Trophoblast cell (in vitro differentiated cells and primary cell): ENCODE measurements around the gene PANK2.
A peak's percentile ranks its signal among the peaks of the same experiment; 100 is the strongest.

Source experiments
- DNase-seq, 2 donors: peaks; one replicate each; pipeline ENCODE4 v3.0.0-alpha.2; 2016
- H2AFZ ChIP-seq: 2 replicates; pipeline ENCODE4 v1.6.1; 2013; ENCODE audit warnings: low read length, moderate library complexity, mild to moderate bottlenecking; ENCODE audit not compliant: insufficient read depth, poor library complexity
- H2AK5ac ChIP-seq: 2 replicates; pipeline ENCODE4 v1.6.1; 2013; ENCODE audit warnings: mild to moderate bottlenecking, low read length
- H2BK120ac ChIP-seq: 2 replicates; pipeline ENCODE4 v1.6.1; 2013; ENCODE audit warnings: low read length, mild to moderate bottlenecking, moderate library complexity; ENCODE audit not compliant: insufficient read depth, poor library complexity
- H2BK12ac ChIP-seq: 2 replicates; pipeline ENCODE4 v1.6.1; 2013; ENCODE audit warnings: mild to moderate bottlenecking, low read length, moderate library complexity
- H2BK5ac ChIP-seq: 2 replicates; pipeline ENCODE4 v1.6.1; 2013; ENCODE audit warnings: low read length, low read depth, moderate library complexity, mild to moderate bottlenecking; ENCODE audit not compliant: poor library complexity
- H3K14ac ChIP-seq: 2 replicates; pipeline ENCODE4 v1.6.1; 2013; ENCODE audit warnings: mild to moderate bottlenecking, low read length
- H3K18ac ChIP-seq: 2 replicates; pipeline ENCODE4 v1.6.1; 2013; ENCODE audit warnings: mild to moderate bottlenecking, low read length
- H3K23ac ChIP-seq: 2 replicates; pipeline ENCODE4 v1.6.1; 2013; ENCODE audit warnings: low read length
- H3K27ac ChIP-seq: 2 replicates; pipeline ENCODE4 v1.5.1; 2013; ENCODE audit warnings: low read depth, mild to moderate bottlenecking, inconsistent platforms, low read length, moderate library complexity
- H3K27me3 ChIP-seq: 2 replicates; pipeline ENCODE4 v1.6.1; 2013; ENCODE audit warnings: inconsistent platforms, mild to moderate bottlenecking, low read length, moderate library complexity; ENCODE audit not compliant: insufficient read depth
- H3K36me3 ChIP-seq, 2 experiments: 1 replicate in 1 of 2; 2 replicates in 1 of 2; pipeline ENCODE4 v1.6.1; 2013; ENCODE audit warnings: low read length in 2 of 2, mild to moderate bottlenecking in 2 of 2, moderate library complexity in 1 of 2; ENCODE audit not compliant: insufficient read depth in 2 of 2, control insufficient read depth in 1 of 2
- H3K4ac ChIP-seq: 2 replicates; pipeline ENCODE4 v1.6.1; 2013; ENCODE audit warnings: low read depth, mild to moderate bottlenecking, low read length, moderate library complexity
- H3K4me1 ChIP-seq, 2 experiments: 1 replicate in 1 of 2; 2 replicates in 1 of 2; pipeline ENCODE4 v1.6.1; 2013; ENCODE audit warnings: low read length in 2 of 2, mild to moderate bottlenecking in 2 of 2, moderate library complexity in 1 of 2; ENCODE audit not compliant: insufficient read depth in 2 of 2, control insufficient read depth in 1 of 2
- H3K4me2 ChIP-seq: 2 replicates; pipeline ENCODE4 v1.6.1; 2013; ENCODE audit warnings: inconsistent platforms, mild to moderate bottlenecking, low read length, moderate library complexity
- H3K4me3 ChIP-seq: 2 replicates; pipeline ENCODE4 v1.5.1; 2013; ENCODE audit warnings: mild to moderate bottlenecking, low read depth, low read length, inconsistent platforms
- H3K79me1 ChIP-seq: one replicate; pipeline ENCODE4 v1.6.1; 2013; ENCODE audit warnings: low read length
- H3K79me2 ChIP-seq: 2 replicates; pipeline ENCODE4 v1.6.1; 2013; ENCODE audit warnings: low read length, mild to moderate bottlenecking; ENCODE audit not compliant: control insufficient read depth, insufficient read depth, poor library complexity
- H3K9ac ChIP-seq: 2 replicates; pipeline ENCODE4 v1.6.1; 2013; ENCODE audit warnings: mild to moderate bottlenecking, low read length
- H3K9me3 ChIP-seq: 2 replicates; pipeline ENCODE4 v1.6.1; 2013; ENCODE audit warnings: low read depth, mild to moderate bottlenecking, control low read depth, inconsistent platforms, low read length; ENCODE audit not compliant: insufficient read depth
- H4K12ac ChIP-seq: 2 replicates; pipeline ENCODE4 v1.6.1; 2013; ENCODE audit warnings: low read depth, mild to moderate bottlenecking, low read length, moderate library complexity
- H4K8ac ChIP-seq: 2 replicates; pipeline ENCODE4 v1.6.1; 2013; ENCODE audit warnings: low read depth, mild to moderate bottlenecking, low read length, moderate library complexity
- H4K91ac ChIP-seq: one replicate; pipeline ENCODE4 v1.6.1; 2013; ENCODE audit warnings: low read depth, mild to moderate bottlenecking, low read length, moderate library complexity
- WGBS: extraction: QIAGEN DNeasy Blood & Tissue Kit; methylation state at CpG from one replicate; pipeline ENCODE4 v1.1.7; 2013; ENCODE audit warnings: missing lambda C conversion rate; ENCODE audit not compliant: insufficient read length, insufficient coverage; ENCODE audit errors: extremely low coverage; 5-methylcytosine and 5-hydroxymethylcytosine counted together

The PANK2 gene

GRCh38 chr20:3932681-3933080, 43.5 kb downstream of the PANK2 start:
- H3K14ac ChIP-seq, result no peak overlapping the region
- DNase-seq, result peak in 1 of 2 donors; percentile 47
- no peak overlapping the region for H3K27ac ChIP-seq
- H2BK12ac ChIP-seq, result no peak overlapping the region
- H3K9me3 ChIP-seq, result peaks cover 2% of the 10 kb centered on the region
- no peaks in the 10 kb centered on the region for H3K79me1 ChIP-seq
- no peak overlapping the region for H2BK120ac ChIP-seq
- H3K27me3 ChIP-seq, result no peaks in the 10 kb centered on the region
- no peak overlapping the region for H2AFZ ChIP-seq
- no peak overlapping the region for H4K91ac ChIP-seq
- H3K4me3 ChIP-seq, result no peak overlapping the region
- H4K8ac ChIP-seq, result no peak overlapping the region
- no peaks in the 10 kb centered on the region for H3K4me1 ChIP-seq
- no peak overlapping the region for H3K23ac ChIP-seq
- H2AK5ac ChIP-seq, result no peak overlapping the region
- no peak overlapping the region for H3K9ac ChIP-seq
- H2BK5ac ChIP-seq, result no peak overlapping the region
- H3K79me2 ChIP-seq, result no peaks in the 10 kb centered on the region
- H4K12ac ChIP-seq, result no peak overlapping the region
- H3K36me3 ChIP-seq, result peaks cover 11 to 21% of the 10 kb centered on the region in 2 experiments
- H3K18ac ChIP-seq, result no peak overlapping the region
- no peak overlapping the region for H3K4me2 ChIP-seq
- H3K4ac ChIP-seq, result no peak overlapping the region
- WGBS, result no CpG with 5 or more reads among the region's 6 CpGs

DNA sequence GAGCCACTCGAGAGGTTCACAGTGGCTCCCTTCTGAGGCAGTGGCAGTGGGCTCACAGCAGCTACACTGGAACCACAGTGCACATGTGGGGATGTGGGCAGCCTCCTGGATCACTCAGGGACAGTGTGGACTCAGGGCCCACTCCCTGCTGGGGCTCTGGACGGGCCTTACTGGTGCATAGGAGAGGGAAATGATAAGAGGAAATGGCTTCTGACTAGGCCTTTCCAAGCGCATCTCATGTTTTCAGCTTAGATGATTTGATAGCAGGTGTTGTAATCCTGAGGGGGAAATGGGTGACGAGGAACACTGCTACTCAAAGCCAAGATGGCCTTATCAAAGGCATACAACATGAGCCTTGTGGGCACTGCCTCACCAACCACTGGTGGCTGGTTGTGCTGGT, 44.0 kb downstream of the PANK2 start:
- H3K79me1 ChIP-seq, result no peaks in the 10 kb centered on the region
- H4K12ac ChIP-seq, result no peak overlapping the region
- H2AFZ ChIP-seq, result no peak overlapping the region
- no peak overlapping the region for H3K4ac ChIP-seq
- H2BK12ac ChIP-seq, result no peak overlapping the region
- no peak overlapping the region for H3K27ac ChIP-seq
- H3K9ac ChIP-seq, result no peak overlapping the region
- no CpG with 5 or more reads among the region's 4 CpGs for WGBS
- no peak overlapping the region for H2BK5ac ChIP-seq
- H3K23ac ChIP-seq, result no peak overlapping the region
- no peak overlapping the region for H3K4me3 ChIP-seq
- H3K14ac ChIP-seq, result no peak overlapping the region
- peaks cover 11 to 21% of the 10 kb centered on the region in 2 experiments for H3K36me3 ChIP-seq
- peaks cover 2% of the 10 kb centered on the region for H3K9me3 ChIP-seq
- no peaks in the 10 kb centered on the region for H3K4me1 ChIP-seq
- H2BK120ac ChIP-seq, result no peak overlapping the region
- no peak for DNase-seq
- H3K79me2 ChIP-seq, result no peaks in the 10 kb centered on the region
- no peaks in the 10 kb centered on the region for H3K27me3 ChIP-seq
- no peak overlapping the region for H4K8ac ChIP-seq
- no peak overlapping the region for H4K91ac ChIP-seq
- H2AK5ac ChIP-seq, result no peak overlapping the region
- H3K18ac ChIP-seq, result no peak overlapping the region
- H3K4me2 ChIP-seq, result no peak overlapping the region

DNA sequence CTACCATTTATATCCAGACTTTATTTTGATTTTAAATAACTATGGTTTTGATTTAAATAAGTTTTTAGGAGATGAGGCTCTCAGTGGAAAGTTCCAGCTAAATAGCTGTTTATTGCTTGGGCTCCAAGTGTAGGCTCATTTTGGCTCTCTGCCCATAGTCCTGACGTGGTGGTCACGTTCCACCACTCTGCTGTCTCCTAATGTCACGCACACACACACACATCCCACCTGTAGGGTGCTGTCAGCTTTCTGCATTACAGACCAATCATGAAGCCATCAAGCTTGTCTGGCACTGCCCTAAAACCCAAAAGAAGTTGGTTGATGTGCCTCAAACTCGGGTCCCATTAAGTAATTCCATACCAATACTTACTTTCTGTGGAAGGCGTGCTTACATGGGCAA, 45.4 kb downstream of the PANK2 start:
- Histone ChIP-seq H3K18ac (no peak overlapping the region), H2BK5ac (no peak overlapping the region), H2BK120ac (no peak overlapping the region), H3K27me3 (no peaks in the 10 kb centered on the region), H3K79me2 (no peaks in the 10 kb centered on the region), H2AFZ (no peak overlapping the region), H2BK12ac (no peak overlapping the region), H3K79me1 (no peaks in the 10 kb centered on the region), H4K12ac (no peak overlapping the region), H4K8ac (no peak overlapping the region), H3K4me3 (no peak overlapping the region), H3K9ac (no peak overlapping the region), H3K4me1 (no peaks in the 10 kb centered on the region), H4K91ac (no peak overlapping the region), H3K27ac (no peak overlapping the region), H3K36me3 (peaks cover 11 to 22% of the 10 kb centered on the region in 2 experiments), H3K4ac (no peak overlapping the region), H3K9me3 (peaks cover 2% of the 10 kb centered on the region), H3K23ac (peak overlapping the region; percentile 47), H2AK5ac (no peak overlapping the region), H3K4me2 (no peak overlapping the region), H3K14ac (no peak overlapping the region)
- no peak for DNase-seq
- no CpG with 5 or more reads among the region's 5 CpGs for WGBS

- no peaks in the 10 kb centered on the region for H3K79me2 ChIP-seq
- H3K9ac ChIP-seq, result no peak overlapping the region
- H2AFZ ChIP-seq, result no peak overlapping the region
- H3K27me3 ChIP-seq, result no peaks in the 10 kb centered on the region
- H3K4me3 ChIP-seq, result no peak overlapping the region
- WGBS, result no CpG with 5 or more reads among the region's 6 CpGs
- no peaks in the 10 kb centered on the region for H3K79me1 ChIP-seq
- H3K27ac ChIP-seq, result no peak overlapping the region
- no peak overlapping the region for H2AK5ac ChIP-seq
- peaks cover 11 to 22% of the 10 kb centered on the region in 2 experiments for H3K36me3 ChIP-seq
- no peak overlapping the region for H4K12ac ChIP-seq
- peaks cover 2% of the 10 kb centered on the region for H3K9me3 ChIP-seq
- H3K4me2 ChIP-seq, result no peak overlapping the region
- no peak overlapping the region for H4K8ac ChIP-seq
- no peak overlapping the region for H3K18ac ChIP-seq
- H3K23ac ChIP-seq, result no peak overlapping the region
- no peak overlapping the region for H2BK5ac ChIP-seq
- no peaks in the 10 kb centered on the region for H3K4me1 ChIP-seq
- no peak overlapping the region for H4K91ac ChIP-seq
- H2BK120ac ChIP-seq, result no peak overlapping the region
- H3K14ac ChIP-seq, result no peak overlapping the region
- H3K4ac ChIP-seq, result no peak overlapping the region
- DNase-seq, result no peak
- H2BK12ac ChIP-seq, result no peak overlapping the region
These were observed 46.2 kb downstream of the PANK2 start for GRCh38 chr20:3935295-3935955.
